GM21515 (cell line): Measurements from ENCODE around the gene CENPT.
A peak's percentile ranks its signal among the peaks of the same experiment; 100 is the strongest.

Experiments used
- ATAC-seq: cut with Tn5 transposase; IDR thresholded peaks from one replicate; pipeline ENCODE4 v1.9.1; 2021; ENCODE audit not compliant: unreplicated experiment

Gene CENPT

GRCh38 chr16:67847064-67847861 is at the start of gene CENPT:
TSS of gene CENPT (minus strand) at chr16:67847693. CDS start at chr16:67833859, 13,834 bp downstream.
- ATAC-seq = peak; percentile 36

GRCh38 chr16:67897231-67897630 is 49.7 kb upstream of the CENPT start:
- ATAC-seq = no peak

- no peak for ATAC-seq
These were observed 46.4 kb upstream of the CENPT start for GRCh38 chr16:67893743-67894399.

- ATAC-seq = peak; percentile 79
These were observed 45.6 kb upstream of the CENPT start, which contains the start of gene PSKH1 for GRCh38 chr16:67892899-67893742. TSS of gene PSKH1 (plus strand) at chr16:67893254. CDS start at chr16:67908750, 15,496 bp downstream.

GRCh38 chr16:67892375-67892774 is 44.9 kb upstream of the CENPT start:
- ATAC-seq = no peak

- ATAC-seq = no peak
These were observed 40.8 kb upstream of the CENPT start for GRCh38 chr16:67888331-67888730.

GRCh38 chr16:67886387-67886786 is 38.9 kb upstream of the CENPT start:
- no peak for ATAC-seq

- ATAC-seq = no peak
These were observed 38.5 kb upstream of the CENPT start for GRCh38 chr16:67885976-67886375.

GRCh38 chr16:67885545-67885944 is 38.1 kb upstream of the CENPT start:
- no peak for ATAC-seq

GRCh38 chr16:67884684-67885083 is 37.2 kb upstream of the CENPT start, which contains the start of gene NRN1L:
TSS of gene NRN1L (plus strand) at chr16:67884885. CDS start at chr16:67884904, 19 bp downstream.
- no peak for ATAC-seq

- ATAC-seq = no peak
These were observed 36.4 kb upstream of the CENPT start for GRCh38 chr16:67883872-67884261.

- ATAC-seq = no peak
These were observed 35.8 kb upstream of the CENPT start for GRCh38 chr16:67883146-67883871.

- no peak for ATAC-seq
These were observed 35.1 kb upstream of the CENPT start for GRCh38 chr16:67882374-67883145.

GRCh38 chr16:67881621-67882161 is 34.2 kb upstream of the CENPT start:
- ATAC-seq = no peak

- ATAC-seq = no peak
These were observed 33.1 kb upstream of the CENPT start for GRCh38 chr16:67880584-67880983.

- no peak for ATAC-seq
These were observed 32.4 kb upstream of the CENPT start for GRCh38 chr16:67879936-67880335.

- ATAC-seq = no peak
These were observed 32.0 kb upstream of the CENPT start for GRCh38 chr16:67879462-67879861.

GRCh38 chr16:67878846-67879245 is 31.4 kb upstream of the CENPT start:
- ATAC-seq = no peak

GRCh38 chr16:67878232-67878631 is 30.7 kb upstream of the CENPT start:
- ATAC-seq = no peak

GRCh38 chr16:67877064-67877463 is 29.6 kb upstream of the CENPT start:
- no peak for ATAC-seq
